Trophoblast cell (in vitro differentiated cells and primary cell): ENCODE data around the gene HSD3B2.

Experiments
- DNase-seq, 2 donors: peaks; one replicate each; pipeline ENCODE4 v3.0.0-alpha.2; 2016
- H2AFZ ChIP-seq: 2 replicates; pipeline ENCODE4 v1.6.1; 2013; ENCODE audit warnings: low read length, moderate library complexity, mild to moderate bottlenecking; ENCODE audit not compliant: insufficient read depth, poor library complexity
- H2AK5ac ChIP-seq: 2 replicates; pipeline ENCODE4 v1.6.1; 2013; ENCODE audit warnings: mild to moderate bottlenecking, low read length
- H2BK120ac ChIP-seq: 2 replicates; pipeline ENCODE4 v1.6.1; 2013; ENCODE audit warnings: low read length, mild to moderate bottlenecking, moderate library complexity; ENCODE audit not compliant: insufficient read depth, poor library complexity
- H2BK12ac ChIP-seq: 2 replicates; pipeline ENCODE4 v1.6.1; 2013; ENCODE audit warnings: mild to moderate bottlenecking, low read length, moderate library complexity
- H2BK5ac ChIP-seq: 2 replicates; pipeline ENCODE4 v1.6.1; 2013; ENCODE audit warnings: low read length, low read depth, moderate library complexity, mild to moderate bottlenecking; ENCODE audit not compliant: poor library complexity
- H3K14ac ChIP-seq: 2 replicates; pipeline ENCODE4 v1.6.1; 2013; ENCODE audit warnings: mild to moderate bottlenecking, low read length
- H3K18ac ChIP-seq: 2 replicates; pipeline ENCODE4 v1.6.1; 2013; ENCODE audit warnings: mild to moderate bottlenecking, low read length
- H3K23ac ChIP-seq: 2 replicates; pipeline ENCODE4 v1.6.1; 2013; ENCODE audit warnings: low read length
- H3K27ac ChIP-seq: 2 replicates; pipeline ENCODE4 v1.5.1; 2013; ENCODE audit warnings: low read depth, mild to moderate bottlenecking, inconsistent platforms, low read length, moderate library complexity
- H3K27me3 ChIP-seq: 2 replicates; pipeline ENCODE4 v1.6.1; 2013; ENCODE audit warnings: inconsistent platforms, mild to moderate bottlenecking, low read length, moderate library complexity; ENCODE audit not compliant: insufficient read depth
- H3K36me3 ChIP-seq, 2 experiments: 1 replicate in 1 of 2; 2 replicates in 1 of 2; pipeline ENCODE4 v1.6.1; 2013; ENCODE audit warnings: low read length in 2 of 2, mild to moderate bottlenecking in 2 of 2, moderate library complexity in 1 of 2; ENCODE audit not compliant: insufficient read depth in 2 of 2, control insufficient read depth in 1 of 2
- H3K4ac ChIP-seq: 2 replicates; pipeline ENCODE4 v1.6.1; 2013; ENCODE audit warnings: low read depth, mild to moderate bottlenecking, low read length, moderate library complexity
- H3K4me1 ChIP-seq, 2 experiments: 1 replicate in 1 of 2; 2 replicates in 1 of 2; pipeline ENCODE4 v1.6.1; 2013; ENCODE audit warnings: low read length in 2 of 2, mild to moderate bottlenecking in 2 of 2, moderate library complexity in 1 of 2; ENCODE audit not compliant: insufficient read depth in 2 of 2, control insufficient read depth in 1 of 2
- H3K4me2 ChIP-seq: 2 replicates; pipeline ENCODE4 v1.6.1; 2013; ENCODE audit warnings: inconsistent platforms, mild to moderate bottlenecking, low read length, moderate library complexity
- H3K4me3 ChIP-seq: 2 replicates; pipeline ENCODE4 v1.5.1; 2013; ENCODE audit warnings: mild to moderate bottlenecking, low read depth, low read length, inconsistent platforms
- H3K79me1 ChIP-seq: one replicate; pipeline ENCODE4 v1.6.1; 2013; ENCODE audit warnings: low read length
- H3K79me2 ChIP-seq: 2 replicates; pipeline ENCODE4 v1.6.1; 2013; ENCODE audit warnings: low read length, mild to moderate bottlenecking; ENCODE audit not compliant: control insufficient read depth, insufficient read depth, poor library complexity
- H3K9ac ChIP-seq: 2 replicates; pipeline ENCODE4 v1.6.1; 2013; ENCODE audit warnings: mild to moderate bottlenecking, low read length
- H3K9me3 ChIP-seq: 2 replicates; pipeline ENCODE4 v1.6.1; 2013; ENCODE audit warnings: low read depth, mild to moderate bottlenecking, control low read depth, inconsistent platforms, low read length; ENCODE audit not compliant: insufficient read depth
- H4K12ac ChIP-seq: 2 replicates; pipeline ENCODE4 v1.6.1; 2013; ENCODE audit warnings: low read depth, mild to moderate bottlenecking, low read length, moderate library complexity
- H4K8ac ChIP-seq: 2 replicates; pipeline ENCODE4 v1.6.1; 2013; ENCODE audit warnings: low read depth, mild to moderate bottlenecking, low read length, moderate library complexity
- H4K91ac ChIP-seq: one replicate; pipeline ENCODE4 v1.6.1; 2013; ENCODE audit warnings: low read depth, mild to moderate bottlenecking, low read length, moderate library complexity
- WGBS: extraction: QIAGEN DNeasy Blood & Tissue Kit; methylation state at CpG from one replicate; pipeline ENCODE4 v1.1.7; 2013; ENCODE audit warnings: missing lambda C conversion rate; ENCODE audit not compliant: insufficient read length, insufficient coverage; ENCODE audit errors: extremely low coverage; 5-methylcytosine and 5-hydroxymethylcytosine counted together

The HSD3B2 gene

GRCh38 chr1:119385650-119386049, 29.3 kb upstream of the HSD3B2 start:
- no peak overlapping the region for H2BK5ac ChIP-seq
- H4K12ac ChIP-seq: no peak overlapping the region
- no peaks in the 10 kb centered on the region for H3K79me1 ChIP-seq
- no peak overlapping the region for H2AK5ac ChIP-seq
- H3K4me3 ChIP-seq: no peak overlapping the region
- no peak overlapping the region for H3K27ac ChIP-seq
- H4K8ac ChIP-seq: no peak overlapping the region
- H3K14ac ChIP-seq: no peak overlapping the region
- H3K4ac ChIP-seq: no peak overlapping the region
- WGBS: no CpG with 5 or more reads among the region's 1 CpG
- no peaks in the 10 kb centered on the region for H3K4me1 ChIP-seq
- H3K36me3 ChIP-seq: no peaks in the 10 kb centered on the region
- no peaks in the 10 kb centered on the region for H3K9me3 ChIP-seq
- H4K91ac ChIP-seq: no peak overlapping the region
- no peak overlapping the region for H2AFZ ChIP-seq
- H3K23ac ChIP-seq: no peak overlapping the region
- no peak overlapping the region for H3K18ac ChIP-seq
- H2BK12ac ChIP-seq: no peak overlapping the region
- no peaks in the 10 kb centered on the region for H3K79me2 ChIP-seq
- DNase-seq: no peak
- no peak overlapping the region for H3K4me2 ChIP-seq
- no peak overlapping the region for H3K9ac ChIP-seq
- H3K27me3 ChIP-seq: no peaks in the 10 kb centered on the region
- H2BK120ac ChIP-seq: no peak overlapping the region

GRCh38 chr1:119387858-119388257, 27.1 kb upstream of the HSD3B2 start:
- Histone ChIP-seq H3K36me3 (no peaks in the 10 kb centered on the region), H3K4ac (no peak overlapping the region), H4K12ac (no peak overlapping the region), H2BK120ac (no peak overlapping the region), H3K4me2 (no peak overlapping the region), H3K4me3 (no peak overlapping the region), H3K18ac (no peak overlapping the region), H3K27me3 (no peaks in the 10 kb centered on the region), H3K4me1 (no peaks in the 10 kb centered on the region), H2BK12ac (no peak overlapping the region), H3K9ac (no peak overlapping the region), H3K9me3 (no peaks in the 10 kb centered on the region), H4K91ac (no peak overlapping the region), H2AFZ (no peak overlapping the region), H3K14ac (no peak overlapping the region), H3K79me1 (no peaks in the 10 kb centered on the region), H3K23ac (no peak overlapping the region), H2BK5ac (no peak overlapping the region), H4K8ac (no peak overlapping the region), H3K79me2 (no peaks in the 10 kb centered on the region), H3K27ac (no peak overlapping the region), H2AK5ac (no peak overlapping the region)
- no CpG with 5 or more reads among the region's 3 CpGs for WGBS
- DNase-seq: no peak

GRCh38 chr1:119388450-119388849, 26.5 kb upstream of the HSD3B2 start:
- Histone ChIP-seq H3K18ac (no peak overlapping the region), H2BK12ac (no peak overlapping the region), H3K27me3 (no peaks in the 10 kb centered on the region), H3K4ac (no peak overlapping the region), H3K23ac (no peak overlapping the region), H3K79me1 (no peaks in the 10 kb centered on the region), H3K79me2 (no peaks in the 10 kb centered on the region), H3K9me3 (no peaks in the 10 kb centered on the region), H2AFZ (no peak overlapping the region), H2AK5ac (no peak overlapping the region), H3K14ac (no peak overlapping the region), H2BK5ac (no peak overlapping the region), H3K36me3 (no peaks in the 10 kb centered on the region), H2BK120ac (no peak overlapping the region), H4K12ac (no peak overlapping the region), H4K8ac (no peak overlapping the region), H3K27ac (no peak overlapping the region), H3K4me2 (no peak overlapping the region), H4K91ac (no peak overlapping the region), H3K9ac (no peak overlapping the region), H3K4me1 (no peaks in the 10 kb centered on the region), H3K4me3 (no peak overlapping the region)
- no peak for DNase-seq
- no CpG with 5 or more reads among the region's 1 CpG for WGBS

DNA sequence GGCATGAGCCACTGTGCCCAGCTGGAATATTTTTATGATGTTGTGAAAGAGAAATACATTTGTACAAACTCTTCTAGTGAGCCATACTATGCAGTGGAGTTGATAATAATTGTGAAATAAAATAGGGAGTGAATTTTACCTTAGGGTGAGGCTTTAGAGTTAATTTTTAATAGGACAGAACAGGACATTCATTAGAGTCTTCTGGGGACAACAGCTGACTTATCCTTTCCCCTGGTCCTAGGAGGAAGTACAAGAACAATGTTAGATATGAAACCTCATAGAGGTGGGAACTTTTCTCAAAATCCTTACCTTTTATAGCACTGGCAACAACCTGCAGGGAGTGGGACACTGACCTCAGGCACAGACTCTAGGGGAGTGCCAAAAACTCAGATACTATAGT, 24.4 kb upstream of the HSD3B2 start:
- Histone ChIP-seq H2BK5ac (no peak overlapping the region), H3K79me1 (no peaks in the 10 kb centered on the region), H3K18ac (no peak overlapping the region), H3K9me3 (no peaks in the 10 kb centered on the region), H3K14ac (no peak overlapping the region), H3K4ac (no peak overlapping the region), H3K4me2 (no peak overlapping the region), H3K4me1 (no peaks in the 10 kb centered on the region), H2AFZ (no peak overlapping the region), H3K79me2 (no peaks in the 10 kb centered on the region), H4K12ac (no peak overlapping the region), H2AK5ac (no peak overlapping the region), H3K36me3 (no peaks in the 10 kb centered on the region), H3K4me3 (no peak overlapping the region), H3K23ac (no peak overlapping the region), H2BK120ac (no peak overlapping the region), H3K9ac (no peak overlapping the region), H2BK12ac (no peak overlapping the region), H4K8ac (no peak overlapping the region), H3K27ac (no peak overlapping the region), H4K91ac (no peak overlapping the region), H3K27me3 (no peaks in the 10 kb centered on the region)
- DNase-seq: no peak

- Histone ChIP-seq H4K91ac (no peak overlapping the region), H3K4me1 (no peaks in the 10 kb centered on the region), H3K14ac (no peak overlapping the region), H2BK5ac (no peak overlapping the region), H4K12ac (no peak overlapping the region), H3K23ac (no peak overlapping the region), H3K9ac (no peak overlapping the region), H4K8ac (no peak overlapping the region), H3K9me3 (no peaks in the 10 kb centered on the region), H2AK5ac (no peak overlapping the region), H3K4ac (no peak overlapping the region), H3K79me1 (no peaks in the 10 kb centered on the region), H3K4me3 (no peak overlapping the region), H3K79me2 (no peaks in the 10 kb centered on the region), H3K27ac (no peak overlapping the region), H3K27me3 (no peaks in the 10 kb centered on the region), H2BK120ac (no peak overlapping the region), H3K4me2 (no peak overlapping the region), H3K36me3 (no peaks in the 10 kb centered on the region), H2BK12ac (no peak overlapping the region), H3K18ac (no peak overlapping the region), H2AFZ (no peak overlapping the region)
- DNase-seq: no peak
- no CpG with 5 or more reads among the region's 3 CpGs for WGBS
These were observed 23.2 kb upstream of the HSD3B2 start for GRCh38 chr1:119391749-119392148.
